SK-N-SH (cell line): ENCODE measurements around the gene PPP1R12C. TPM values are rescaled to one million over a fixed set of nuclear protein-coding genes. Genes with fewer than 3 reads are reported as not detected.

ENCODE experiments used
- CTCF ChIA-PET: fragments of 300-600, 350-600 bp; formaldehyde crosslinking; extraction: SDS; loops from one replicate; lab custom pipeline; 2021; lab: Yijun Ruan, JAX
- POLR2A ChIA-PET: fragments of 350-600 bp; sonication (Branson Sonifier 250); formaldehyde crosslinking; extraction: SDS; loops from one replicate; lab custom pipeline; 2020; ENCODE audit warnings: antibody characterized with exemption, inconsistent platforms; lab: Yijun Ruan, JAX
- DNase-seq: peaks from one replicate; pipeline ENCODE4 v3.0.0; 2012
- H2AFZ ChIP-seq: fragments of 200-600 bp; sonication (generic); 2 replicates; pipeline ENCODE4 v1.8.1; 2016; ENCODE audit warnings: antibody characterized with exemption, mild to moderate bottlenecking, low read depth
- H3F3A ChIP-seq: fragments of 200-600 bp; sonication (generic); replicated peaks from 2 replicates; pipeline ENCODE3; 2016; ENCODE audit warnings: antibody characterized with exemption, mild to moderate bottlenecking; ENCODE audit not compliant: insufficient read depth
- H3K27ac ChIP-seq, 2 experiments: fragments of 200-500 bp in 1 of 2; fragments of 200-600 bp in 1 of 2; sonication (Bioruptor generic) in 1 of 2; sonication (generic), shearing (Covaris generic) in 1 of 2; 2 replicates each; pipeline versions ENCODE4 v1.5.1 to v1.6.1; 2014 to 2016; ENCODE audit warnings: low read depth in 2 of 2, inconsistent platforms in 1 of 2, low read length in 1 of 2, mild to moderate bottlenecking in 1 of 2, mixed read lengths in 1 of 2
- H3K27me3 ChIP-seq: fragments of 200-600 bp; sonication (generic), shearing (Covaris generic); 2 replicates; pipeline ENCODE4 v1.6.1; 2016; ENCODE audit warnings: mixed run types; ENCODE audit not compliant: insufficient read depth
- H3K36me3 ChIP-seq, 2 experiments: fragments of 200-500 bp in 1 of 2; fragments of 200-600 bp in 1 of 2; sonication (Bioruptor generic) in 1 of 2; sonication (generic) in 1 of 2; replicated peaks in 1 of 2; 2 replicates each; pipeline versions ENCODE3 to v1.5.1; 2014 to 2016; ENCODE audit warnings: low read length in 1 of 2, mild to moderate bottlenecking in 1 of 2; ENCODE audit not compliant: insufficient read depth in 2 of 2, control insufficient read depth in 1 of 2
- H3K4me1 ChIP-seq, 2 experiments: fragments of 200-500 bp in 1 of 2; fragments of 200-600 bp in 1 of 2; sonication (Bioruptor generic) in 1 of 2; sonication (generic), shearing (Covaris generic) in 1 of 2; 2 replicates each; pipeline versions ENCODE4 v1.5.1 to v1.6.1; 2014 to 2016; ENCODE audit warnings: low read depth in 1 of 2, low read length in 1 of 2, mixed run types in 1 of 2; ENCODE audit not compliant: insufficient read depth in 2 of 2, control insufficient read depth in 1 of 2
- H3K4me2 ChIP-seq: fragments of 200-600 bp; sonication (generic), shearing (Covaris generic); 2 replicates; pipeline ENCODE4 v1.6.1; 2017; ENCODE audit warnings: mixed run types
- H3K4me3 ChIP-seq, 2 experiments: fragments of 200-500 bp in 1 of 2; fragments of 200-600 bp in 1 of 2; sonication (Bioruptor generic) in 1 of 2; sonication (generic), shearing (Covaris generic) in 1 of 2; 2 replicates each; pipeline versions ENCODE4 v1.5.1 to v1.8.1; 2014 to 2016; ENCODE audit warnings: low read depth in 2 of 2, inconsistent platforms in 1 of 2, low read length in 1 of 2, mild to moderate bottlenecking in 1 of 2, mixed read lengths in 1 of 2, moderate library complexity in 1 of 2
- H3K79me2 ChIP-seq: fragments of 200-600 bp; sonication (generic); 2 replicates; pipeline ENCODE4 v1.8.1; 2017; ENCODE audit warnings: mild to moderate bottlenecking; ENCODE audit not compliant: insufficient read depth
- H3K9ac ChIP-seq: fragments of 200-600 bp; sonication (generic); 2 replicates; pipeline ENCODE4 v1.6.1; 2017; ENCODE audit warnings: mixed run types
- H3K9me2 ChIP-seq: fragments of 200-600 bp; sonication (generic); 2 replicates; pipeline ENCODE4 v1.6.1; 2017; ENCODE audit warnings: mixed run types
- H3K9me3 ChIP-seq: fragments of 200-600 bp; sonication (generic); 2 replicates; pipeline ENCODE4 v1.6.1; 2017; ENCODE audit warnings: mixed run types, mild to moderate bottlenecking, moderate library complexity
- H4K20me1 ChIP-seq: fragments of 200-600 bp; sonication (generic); 2 replicates; pipeline ENCODE4 v1.6.1; 2017; ENCODE audit warnings: mild to moderate bottlenecking, mixed run types; ENCODE audit not compliant: insufficient read depth
- CHD2 ChIP-seq: fragments of 150-350 bp; IDR thresholded peaks from 2 replicates; pipeline ENCODE4 v1.6.1; 2018; ENCODE audit warnings: low read length; ENCODE audit not compliant: partially characterized antibody
- ELF1 ChIP-seq: IDR thresholded peaks from 2 replicates; pipeline ENCODE4 v1.4.0; 2012
- FOXJ3 ChIP-seq: sonication (generic); formaldehyde crosslinking; IDR thresholded peaks from 2 replicates; pipeline ENCODE4 v1.5.1; 2020; ENCODE audit warnings: mild to moderate bottlenecking, missing genetic modification reagents
- JUND ChIP-seq: IDR thresholded peaks from 2 replicates; pipeline ENCODE4 v1.4.0; 2012
- NFIC ChIP-seq: IDR thresholded peaks from 2 replicates; pipeline ENCODE4 v1.4.0; 2012; ENCODE audit warnings: borderline replicate concordance
- RAD21 ChIP-seq: IDR thresholded peaks from 2 replicates; pipeline ENCODE4 v1.6.1; 2012; ENCODE audit warnings: mild to moderate bottlenecking, low read length
- SMC3 ChIP-seq: IDR thresholded peaks from 2 replicates; pipeline ENCODE4 v1.6.1; 2012; ENCODE audit warnings: low read depth, low read length, improper control_type of control experiment
- TCF12 ChIP-seq: IDR thresholded peaks from 2 replicates; pipeline ENCODE4 v1.4.0; 2012
- TEAD4 ChIP-seq: IDR thresholded peaks from 2 replicates; pipeline ENCODE4 v1.4.0; 2012; ENCODE audit warnings: mild to moderate bottlenecking, borderline replicate concordance; ENCODE audit not compliant: insufficient read depth
- ZBTB33 ChIP-seq: IDR thresholded peaks from 2 replicates; pipeline ENCODE4 v1.4.0; 2012; ENCODE audit warnings: low read depth, borderline replicate concordance
- WGBS: methylation state at CpG from one replicate; pipeline ENCODE4 v1.1.6; 2017; ENCODE audit warnings: low lambda C conversion rate; 5-methylcytosine and 5-hydroxymethylcytosine counted together
- polyA plus RNA-seq, 3 experiments: library from polyadenylated mRNA; depleted of rRNA; stranded (reverse); fragments of >200 nt; gene quantifications; 2 replicates each; pipeline ENCODE4 v1.2.3, GENCODE V29; 2012
- TF ChIP-seq, protein P1 (sequence below): fragments of 200-600 bp; sonication (generic); IDR thresholded peaks from 2 replicates; pipeline ENCODE4 v1.6.1; 2017; ENCODE audit warnings: antibody characterized with exemption, mild to moderate bottlenecking, moderate library complexity

PPP1R12C gene
- polyA plus RNA-seq, 1 of the 3 experiments (the other 2 are of a cell fraction) = 83.9 TPM

- Histone ChIP-seq H3K4me1 (no peaks in the 10 kb centered on the region), H3K36me3 (peaks cover 18 to 37% of the 10 kb centered on the region in 2 experiments), H3K9me3 (no peaks in the 10 kb centered on the region), H2AFZ (no peak overlapping the region), H3K4me2 (no peak overlapping the region), H4K20me1 (0 out of 2 replicates have a peak, but pooled peaks cover 4% of the 10 kb centered on the region), H3F3A (no peaks in the 10 kb centered on the region), H3K9me2 (no peaks in the 10 kb centered on the region), H3K27me3 (no peaks in the 10 kb centered on the region), H3K4me3 (no peak overlapping the region), H3K27ac (no peak overlapping the region), H3K79me2 (peaks cover 19% of the 10 kb centered on the region), H3K9ac (no peak overlapping the region)
- no peak for TF ChIP-seq NFIC
- no peak for TF ChIP-seq CHD2
- TF ChIP-seq ELF1 = no peak
- TF ChIP-seq RAD21 = peak; percentile 28; the same call in 1 of the 2 replicates
- TF ChIP-seq FOXJ3 (CRISPR knock-in tag) = no peak
- TF ChIP-seq TEAD4 = no peak
- no peak for TF ChIP-seq ZBTB33
- TF ChIP-seq SMC3 = no peak
- TF ChIP-seq JUND = no peak
- no peak for TF ChIP-seq TCF12
- TF ChIP-seq, protein P1, sequence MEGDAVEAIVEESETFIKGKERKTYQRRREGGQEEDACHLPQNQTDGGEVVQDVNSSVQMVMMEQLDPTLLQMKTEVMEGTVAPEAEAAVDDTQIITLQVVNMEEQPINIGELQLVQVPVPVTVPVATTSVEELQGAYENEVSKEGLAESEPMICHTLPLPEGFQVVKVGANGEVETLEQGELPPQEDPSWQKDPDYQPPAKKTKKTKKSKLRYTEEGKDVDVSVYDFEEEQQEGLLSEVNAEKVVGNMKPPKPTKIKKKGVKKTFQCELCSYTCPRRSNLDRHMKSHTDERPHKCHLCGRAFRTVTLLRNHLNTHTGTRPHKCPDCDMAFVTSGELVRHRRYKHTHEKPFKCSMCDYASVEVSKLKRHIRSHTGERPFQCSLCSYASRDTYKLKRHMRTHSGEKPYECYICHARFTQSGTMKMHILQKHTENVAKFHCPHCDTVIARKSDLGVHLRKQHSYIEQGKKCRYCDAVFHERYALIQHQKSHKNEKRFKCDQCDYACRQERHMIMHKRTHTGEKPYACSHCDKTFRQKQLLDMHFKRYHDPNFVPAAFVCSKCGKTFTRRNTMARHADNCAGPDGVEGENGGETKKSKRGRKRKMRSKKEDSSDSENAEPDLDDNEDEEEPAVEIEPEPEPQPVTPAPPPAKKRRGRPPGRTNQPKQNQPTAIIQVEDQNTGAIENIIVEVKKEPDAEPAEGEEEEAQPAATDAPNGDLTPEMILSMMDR = peak; percentile 32
- 87% methylated on average over 23 of the region's 27 CpGs for WGBS
- no peak for DNase-seq
- ChIA-PET CTCF (interaction anchor here (1.1 to 2.9 kb wide), 3 partner anchors 11 to 353 kb away, joined by 3 to 14 read pairs (median 5); no protein-coding TSS in a partner anchor), POLR2A (no interaction called here)
These were observed 17.6 kb downstream of the PPP1R12C start for GRCh38 chr19:55099557-55100506.
